Panc1 (cell line): ENCODE results near the gene C20orf141. TPM values are rescaled to one million over a fixed set of nuclear protein-coding genes. Genes with fewer than 3 reads are reported as not detected.
A peak's percentile ranks its signal among the peaks of the same experiment; 100 is the strongest.

Experiments
- ATAC-seq: fragments of 200-7000 bp; cut with Tn5 transposase; 2 replicates; pipeline ENCODE4 v1.9.1; 2020; ENCODE audit warnings: mild to moderate bottlenecking, moderate library complexity
- Bru-seq: library from RNA; stranded (reverse); fragments of 400-500 nt; gene quantifications from one replicate; lab custom pipeline; 2021; lab: Mats Ljungman, UMichigan
- BruChase-seq, 2 experiments: library from RNA; stranded (reverse); fragments of 400-500 nt; gene quantifications; one replicate each; lab custom pipeline; 2021; lab: Mats Ljungman, UMichigan
- BruUV-seq: library from RNA; stranded (reverse); fragments of 400-500 nt; replicated peaks from 2 replicates; lab custom pipeline; 2021; lab: Mats Ljungman, UMichigan
- CTCF ChIA-PET: fragments of 300-600 bp; sonication (Branson Sonifier 250); formaldehyde crosslinking; loops from one replicate; lab custom pipeline; 2022; ENCODE audit warnings: antibody characterized with exemption; lab: Charles Lee
- POLR2A ChIA-PET: fragments of 300-600 bp; sonication (Branson Sonifier 250); formaldehyde crosslinking; loops from one replicate; lab custom pipeline; 2022; ENCODE audit warnings: antibody characterized with exemption; lab: Charles Lee
- DNase-seq: peaks from one replicate; pipeline ENCODE4 v3.0.0-alpha.2; 2010; ENCODE audit warnings: low read depth, low spot score
- H3K27ac ChIP-seq: 2 replicates; pipeline ENCODE4 v1.5.1; 2011; ENCODE audit warnings: mild to moderate bottlenecking, low read length, inconsistent platforms
- H3K27me3 ChIP-seq: fragments of 200-500 bp; sonication (Bioruptor generic); 2 replicates; pipeline ENCODE4 v1.6.0; 2014; ENCODE audit warnings: low read length, inconsistent platforms; ENCODE audit not compliant: control insufficient read depth, insufficient read depth
- H3K36me3 ChIP-seq: fragments of 200-500 bp; sonication (Bioruptor generic); 2 replicates; pipeline ENCODE4 v1.5.1; 2014; ENCODE audit warnings: inconsistent platforms, mild to moderate bottlenecking, low read length, moderate library complexity; ENCODE audit not compliant: control insufficient read depth, insufficient read depth
- H3K4me1 ChIP-seq: 2 replicates; pipeline ENCODE4 v1.5.1; 2011; ENCODE audit warnings: inconsistent platforms, mild to moderate bottlenecking, low read length, moderate library complexity; ENCODE audit not compliant: control insufficient read depth, insufficient read depth
- H3K4me3 ChIP-seq, 2 experiments: 2 replicates each; pipeline ENCODE4 v1.5.1; 2011 to 2012; ENCODE audit warnings: low read depth in 2 of 2, low read length in 2 of 2, mild to moderate bottlenecking in 2 of 2, inconsistent platforms in 1 of 2, moderate library complexity in 1 of 2
- H3K9me3 ChIP-seq: fragments of 200-500 bp; sonication (Bioruptor generic); 2 replicates; pipeline ENCODE4 v1.5.1; 2014; ENCODE audit warnings: low read depth, mild to moderate bottlenecking, inconsistent platforms, low read length, moderate library complexity; ENCODE audit not compliant: control insufficient read depth, insufficient read depth
- POLR2AphosphoS5 ChIP-seq: IDR thresholded peaks from 2 replicates; pipeline ENCODE4 v1.6.1; 2012; ENCODE audit warnings: mild to moderate bottlenecking, low read depth, low read length, moderate library complexity
- SIN3A ChIP-seq: IDR thresholded peaks from 2 replicates; pipeline ENCODE4 v1.6.1; 2012; ENCODE audit warnings: low read depth, mild to moderate bottlenecking, low read length, moderate library complexity, borderline replicate concordance; ENCODE audit not compliant: insufficient read depth
- TCF7L2 ChIP-seq: IDR thresholded peaks from 2 replicates; pipeline ENCODE4 v1.6.1; 2011; ENCODE audit warnings: mild to moderate bottlenecking, low read depth, low read length, inconsistent platforms
- in situ Hi-C: cut with HindIII; loops from 2 replicates; pipeline ENCODE4 v1.10.0; 2016; ENCODE audit warnings: low sequenced_read_pairs, low pct_unique_long_range_greater_than_20kb
- intact Hi-C: fragments of 100-400 bp; cut with micrococcal nuclease; formaldehyde crosslinking; loops from one replicate; pipeline ENCODE4 v1.10.0; 2022; ENCODE audit not compliant: unreplicated experiment
- long read RNA-seq: library from polyadenylated mRNA; unstranded; transcript quantifications from one replicate; pipeline ENCODE4 v2.0.0, GENCODE V29; 2021; ENCODE audit not compliant: unreplicated experiment
- polyA plus RNA-seq: library from polyadenylated mRNA; unstranded; fragments of >200 nt; gene quantifications from one replicate; pipeline ENCODE4 v1.2.1, GENCODE V29; 2012; ENCODE audit warnings: missing spikeins; ENCODE audit not compliant: insufficient read length
- total RNA-seq: library from RNA; stranded (reverse); gene quantifications from one replicate; pipeline ENCODE4 v1.2.1, GENCODE V29; 2021; ENCODE audit not compliant: unreplicated experiment
- TF ChIP-seq, protein P1 (sequence below): fragments of 450-650 bp; IDR thresholded peaks from 2 replicates; pipeline ENCODE4 v1.5.1; 2017; ENCODE audit warnings: mild to moderate bottlenecking
- TF ChIP-seq, protein P2 (sequence below), 2 experiments: IDR thresholded peaks; 2 replicates each; pipeline ENCODE4 v1.6.1; 2011 to 2012; ENCODE audit warnings: low read depth in 2 of 2, control low read depth in 1 of 2, low read length in 1 of 2, mild to moderate bottlenecking in 1 of 2, moderate library complexity in 1 of 2; ENCODE audit not compliant: insufficient read depth in 1 of 2

C20orf141 gene, protein sequence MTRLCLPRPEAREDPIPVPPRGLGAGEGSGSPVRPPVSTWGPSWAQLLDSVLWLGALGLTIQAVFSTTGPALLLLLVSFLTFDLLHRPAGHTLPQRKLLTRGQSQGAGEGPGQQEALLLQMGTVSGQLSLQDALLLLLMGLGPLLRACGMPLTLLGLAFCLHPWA
- total RNA-seq (not detected), Bru-seq, nascent RNA (not detected), BruChase-seq, experiment 1, labeled RNA remaining after a 2-hour chase (not detected), BruChase-seq, experiment 2, labeled RNA remaining after a 6-hour chase (not detected)
- not detected for polyA plus RNA-seq
- long read RNA-seq, result 0 reads

DNA sequence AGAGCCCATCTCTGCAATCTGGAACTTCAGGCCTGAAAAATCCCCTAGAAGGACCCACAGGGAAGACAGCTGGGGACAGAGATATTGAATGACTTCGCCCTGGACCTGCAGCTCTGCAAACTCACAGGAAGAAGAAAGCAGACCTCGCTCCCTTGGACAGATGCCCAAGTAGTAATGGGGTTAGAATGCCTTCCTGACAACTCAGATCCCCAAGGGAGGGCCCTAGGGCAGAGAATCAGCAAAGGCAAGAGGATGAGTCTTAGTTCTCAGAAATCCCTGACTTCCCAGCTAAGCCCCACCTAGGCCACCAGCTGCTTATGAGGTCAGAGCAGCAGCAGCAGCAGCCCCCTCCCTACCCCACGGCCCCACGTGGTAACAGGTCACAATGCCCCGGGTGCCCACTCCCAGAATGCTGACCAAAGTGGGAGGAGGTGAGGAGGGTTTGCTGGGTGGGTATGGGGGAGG lies at the start of gene C20orf141:
TSS of gene C20orf141 (plus strand) at position 401 of the 465 bp plus-strand sequence. CDS start 198 bp downstream, outside the sequence.
- no TSS peak for BruUV-seq
- H3K4me1 ChIP-seq, result no peaks in the 10 kb centered on the region; the same call in 1 of the 2 replicates
- no peaks in the 10 kb centered on the region for H3K27me3 ChIP-seq
- ChIA-PET CTCF (no interaction called here), POLR2A (no interaction called here)
- in situ Hi-C loops (no loop called here), intact Hi-C loops (no loop called here)
- no peak for TF ChIP-seq SIN3A
- TF ChIP-seq, protein P1, sequence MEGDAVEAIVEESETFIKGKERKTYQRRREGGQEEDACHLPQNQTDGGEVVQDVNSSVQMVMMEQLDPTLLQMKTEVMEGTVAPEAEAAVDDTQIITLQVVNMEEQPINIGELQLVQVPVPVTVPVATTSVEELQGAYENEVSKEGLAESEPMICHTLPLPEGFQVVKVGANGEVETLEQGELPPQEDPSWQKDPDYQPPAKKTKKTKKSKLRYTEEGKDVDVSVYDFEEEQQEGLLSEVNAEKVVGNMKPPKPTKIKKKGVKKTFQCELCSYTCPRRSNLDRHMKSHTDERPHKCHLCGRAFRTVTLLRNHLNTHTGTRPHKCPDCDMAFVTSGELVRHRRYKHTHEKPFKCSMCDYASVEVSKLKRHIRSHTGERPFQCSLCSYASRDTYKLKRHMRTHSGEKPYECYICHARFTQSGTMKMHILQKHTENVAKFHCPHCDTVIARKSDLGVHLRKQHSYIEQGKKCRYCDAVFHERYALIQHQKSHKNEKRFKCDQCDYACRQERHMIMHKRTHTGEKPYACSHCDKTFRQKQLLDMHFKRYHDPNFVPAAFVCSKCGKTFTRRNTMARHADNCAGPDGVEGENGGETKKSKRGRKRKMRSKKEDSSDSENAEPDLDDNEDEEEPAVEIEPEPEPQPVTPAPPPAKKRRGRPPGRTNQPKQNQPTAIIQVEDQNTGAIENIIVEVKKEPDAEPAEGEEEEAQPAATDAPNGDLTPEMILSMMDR, result no peak
- no peak for TF ChIP-seq POLR2AphosphoS5
- no peak for TF ChIP-seq TCF7L2
- TF ChIP-seq, protein P2, sequence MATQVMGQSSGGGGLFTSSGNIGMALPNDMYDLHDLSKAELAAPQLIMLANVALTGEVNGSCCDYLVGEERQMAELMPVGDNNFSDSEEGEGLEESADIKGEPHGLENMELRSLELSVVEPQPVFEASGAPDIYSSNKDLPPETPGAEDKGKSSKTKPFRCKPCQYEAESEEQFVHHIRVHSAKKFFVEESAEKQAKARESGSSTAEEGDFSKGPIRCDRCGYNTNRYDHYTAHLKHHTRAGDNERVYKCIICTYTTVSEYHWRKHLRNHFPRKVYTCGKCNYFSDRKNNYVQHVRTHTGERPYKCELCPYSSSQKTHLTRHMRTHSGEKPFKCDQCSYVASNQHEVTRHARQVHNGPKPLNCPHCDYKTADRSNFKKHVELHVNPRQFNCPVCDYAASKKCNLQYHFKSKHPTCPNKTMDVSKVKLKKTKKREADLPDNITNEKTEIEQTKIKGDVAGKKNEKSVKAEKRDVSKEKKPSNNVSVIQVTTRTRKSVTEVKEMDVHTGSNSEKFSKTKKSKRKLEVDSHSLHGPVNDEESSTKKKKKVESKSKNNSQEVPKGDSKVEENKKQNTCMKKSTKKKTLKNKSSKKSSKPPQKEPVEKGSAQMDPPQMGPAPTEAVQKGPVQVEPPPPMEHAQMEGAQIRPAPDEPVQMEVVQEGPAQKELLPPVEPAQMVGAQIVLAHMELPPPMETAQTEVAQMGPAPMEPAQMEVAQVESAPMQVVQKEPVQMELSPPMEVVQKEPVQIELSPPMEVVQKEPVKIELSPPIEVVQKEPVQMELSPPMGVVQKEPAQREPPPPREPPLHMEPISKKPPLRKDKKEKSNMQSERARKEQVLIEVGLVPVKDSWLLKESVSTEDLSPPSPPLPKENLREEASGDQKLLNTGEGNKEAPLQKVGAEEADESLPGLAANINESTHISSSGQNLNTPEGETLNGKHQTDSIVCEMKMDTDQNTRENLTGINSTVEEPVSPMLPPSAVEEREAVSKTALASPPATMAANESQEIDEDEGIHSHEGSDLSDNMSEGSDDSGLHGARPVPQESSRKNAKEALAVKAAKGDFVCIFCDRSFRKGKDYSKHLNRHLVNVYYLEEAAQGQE (IDR thresholded peaks at IDR 0.05; ENCODE audit: insufficient read depth in 1 of 2, low read depth in 2 of 2, low read length in 1 of 2), result no peak
- ATAC-seq (peak; percentile 66), DNase-seq (peak; percentile 50)
- H3K27ac ChIP-seq, result no peak within 1 kb of the TSS
- H3K9me3 ChIP-seq, result peaks cover 6% of the 10 kb centered on the region; the same call in 1 of the 2 replicates
- H3K36me3 ChIP-seq, result no peaks in the 10 kb centered on the region
- no peak within 1 kb of the TSS for H3K4me3 ChIP-seq

DNA sequence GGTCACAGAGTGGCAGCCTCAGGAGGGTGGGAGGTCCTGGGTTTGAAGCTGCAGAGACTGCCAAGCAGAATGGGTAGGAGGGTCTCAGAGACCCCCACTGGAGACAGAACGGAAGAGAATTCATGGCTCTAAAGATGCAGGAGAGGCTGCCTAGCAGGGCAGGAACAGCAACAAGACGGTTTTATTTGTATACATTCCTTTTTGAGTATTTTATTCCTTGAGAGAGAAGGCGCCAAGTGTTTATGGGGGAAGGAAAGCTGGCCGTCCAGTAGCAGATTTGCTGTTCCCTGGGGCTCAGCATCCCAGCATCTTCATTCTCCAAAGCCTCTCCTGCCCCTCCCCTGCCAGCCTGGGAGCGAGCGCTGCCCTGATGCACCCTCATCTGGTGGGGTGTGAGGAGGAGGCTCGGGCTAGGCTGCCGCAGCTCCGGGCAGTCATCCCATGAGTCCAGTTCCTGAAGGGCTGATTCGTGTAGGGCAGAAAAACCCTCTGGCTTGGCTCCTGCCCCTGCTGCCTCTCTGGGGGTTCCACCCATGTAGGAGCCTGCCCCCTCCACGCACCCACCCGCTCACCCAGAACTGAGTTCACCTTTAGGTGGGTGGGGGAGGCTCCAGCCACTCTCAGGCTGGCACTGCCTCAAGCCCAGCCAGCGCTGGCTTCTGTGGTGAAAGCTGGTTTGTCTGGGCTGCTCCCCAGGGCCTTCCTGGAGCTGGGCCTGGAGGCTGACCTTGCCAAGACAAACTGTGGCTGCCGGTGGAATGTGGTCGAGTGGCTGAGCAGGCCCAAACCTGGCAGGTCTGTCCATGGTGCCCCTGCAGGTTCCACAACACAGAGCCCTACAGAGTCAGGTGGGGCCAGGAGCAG lies 46.8 kb upstream of the C20orf141 start:
- CTCF ChIA-PET, result interaction anchor here (0.6 kb wide), 1 partner anchor 10 kb away, joined by 3 read pairs; no protein-coding TSS in a partner anchor
- H3K4me3 ChIP-seq, result no peak overlapping the region

More for the DNA sequence above, 46.8 kb upstream of the C20orf141 start:
- no TSS peak for BruUV-seq
- Histone ChIP-seq H3K4me1 (peaks cover 11% of the 10 kb centered on the region), H3K27me3 (no peaks in the 10 kb centered on the region; the same call in 1 of the 2 replicates), H3K36me3 (no peaks in the 10 kb centered on the region), H3K27ac (peak overlapping the region; percentile 9; the same call in 1 of the 2 replicates), H3K9me3 (no peaks in the 10 kb centered on the region)
- POLR2A ChIA-PET, result interaction anchor here (0.6 to 0.7 kb wide), 2 partner anchors 160 to 568 kb away, joined by 3 to 8 read pairs; no protein-coding TSS in a partner anchor
- DNase-seq (no peak), ATAC-seq (peak; percentile 83)
- intact Hi-C loops (no loop called here), in situ Hi-C loops (no loop called here)
- no peak for TF ChIP-seq SIN3A
- TF ChIP-seq, protein P2 (IDR thresholded peaks at IDR 0.05; ENCODE audit: insufficient read depth in 1 of 2, low read depth in 2 of 2, low read length in 1 of 2), result 0 out of 4 replicates have a peak, but pooled peaks of 1 of the 2 experiments have one; percentile 51
